ENCODE data around the gene PHF19.

Gene PHF19

GRCh38 chr9:120891884-120892747, 15.1 kb upstream of the PHF19 start:
- DNase-seq = peak; percentile 37

- peak; percentile 64 for DNase-seq
These were observed 14.4 kb upstream of the PHF19 start for GRCh38 chr9:120891245-120891883.

GRCh38 chr9:120890320-120891244, 13.6 kb upstream of the PHF19 start:
- DNase-seq = peak; percentile 81

- DNase-seq = no peak
These were observed 12.8 kb upstream of the PHF19 start for GRCh38 chr9:120889606-120890271.

GRCh38 chr9:120888626-120889025, 11.6 kb upstream of the PHF19 start:
- no peak for DNase-seq

- DNase-seq = no peak
These were observed 9.5 kb upstream of the PHF19 start for GRCh38 chr9:120886490-120886967.

- DNase-seq = no peak
These were observed 9.0 kb upstream of the PHF19 start for GRCh38 chr9:120885958-120886357.

GRCh38 chr9:120885457-120885856, 8.5 kb upstream of the PHF19 start:
- no peak for DNase-seq

- DNase-seq = no peak
These were observed 6.6 kb upstream of the PHF19 start for GRCh38 chr9:120883608-120883996.

- peak; percentile 52 for DNase-seq
These were observed 6.1 kb upstream of the PHF19 start for GRCh38 chr9:120882935-120883607.

- DNase-seq = no peak
These were observed 2.5 kb upstream of the PHF19 start for GRCh38 chr9:120879446-120879845.

- DNase-seq = no peak
These were observed 1.5 kb upstream of the PHF19 start for GRCh38 chr9:120878188-120879130.

GRCh38 chr9:120877276-120878034, 467 bp upstream of the PHF19 start:
- DNase-seq = peak; percentile 56

- peak; percentile 69 for DNase-seq
These were observed 790 bp downstream of the PHF19 start for GRCh38 chr9:120875954-120876841.

- no peak for DNase-seq
These were observed 1.4 kb downstream of the PHF19 start for GRCh38 chr9:120875643-120875953.

GRCh38 chr9:120875195-120875565, 1.8 kb downstream of the PHF19 start:
- DNase-seq = no peak

- DNase-seq = no peak
These were observed 2.5 kb downstream of the PHF19 start for GRCh38 chr9:120874226-120875194.

- peak; percentile 33 for DNase-seq
These were observed 3.5 kb downstream of the PHF19 start for GRCh38 chr9:120873512-120873911.
